Keratinocyte (primary cell): ENCODE results near the gene RLBP1. TPM values are rescaled to one million over a fixed set of nuclear protein-coding genes. Genes with fewer than 3 reads are reported as not detected.

Source experiments
- DNase-seq: peaks from one replicate; pipeline ENCODE4 v3.0.0-alpha.2; 2011; ENCODE audit warnings: low read depth, missing footprints, low spot score
- FAIRE-seq: peaks from 2 replicates; lab custom pipeline; 2011; peaks lifted over from hg19 to GRCh38; lab: Jason Lieb, UNC
- H2AFZ ChIP-seq: 2 replicates; pipeline ENCODE4 v1.6.0; 2012; ENCODE audit warnings: low read length, control low read depth, inconsistent platforms; ENCODE audit not compliant: control insufficient read depth
- H3K27ac ChIP-seq: 2 replicates; pipeline ENCODE4 v1.5.1; 2011; ENCODE audit warnings: low read length; ENCODE audit not compliant: control insufficient read depth, insufficient read depth
- H3K27me3 ChIP-seq: 3 replicates; pipeline ENCODE4 v1.6.0; 2011; ENCODE audit warnings: low read length; ENCODE audit not compliant: control insufficient read depth, insufficient read depth; ENCODE audit errors: extremely low read depth
- H3K36me3 ChIP-seq, 2 experiments: 2 replicates in 1 of 2; 3 replicates in 1 of 2; pipeline ENCODE4 v1.5.1; 2011; ENCODE audit warnings: low read length in 2 of 2, mild to moderate bottlenecking in 1 of 2; ENCODE audit not compliant: control insufficient read depth in 2 of 2, insufficient read depth in 2 of 2; ENCODE audit errors: extremely low read depth in 1 of 2
- H3K4me1 ChIP-seq: 3 replicates; pipeline ENCODE4 v1.5.1; 2011; ENCODE audit warnings: low read length; ENCODE audit not compliant: control insufficient read depth, insufficient read depth; ENCODE audit errors: extremely low read depth
- H3K4me2 ChIP-seq: 3 replicates; pipeline ENCODE4 v1.6.0; 2011; ENCODE audit warnings: low read depth, low read length; ENCODE audit not compliant: control insufficient read depth, insufficient read depth; ENCODE audit errors: extremely low read depth
- H3K4me3 ChIP-seq, 3 experiments: fragments of 200-600 bp in 1 of 3; sonication (generic) in 1 of 3; 2 replicates in 2 of 3; 3 replicates in 1 of 3; pipeline ENCODE4 v1.5.1; 2011 to 2016; ENCODE audit warnings: low read length in 3 of 3, mild to moderate bottlenecking in 3 of 3, control low read depth in 2 of 3, inconsistent platforms in 1 of 3, low read depth in 1 of 3, mixed read lengths in 1 of 3, mixed run types in 1 of 3, moderate library complexity in 1 of 3; ENCODE audit not compliant: control insufficient read depth in 2 of 3, insufficient read depth in 2 of 3; ENCODE audit errors: extremely low read depth in 1 of 3
- H3K79me2 ChIP-seq: 2 replicates; pipeline ENCODE4 v1.6.0; 2012; ENCODE audit warnings: low read length; ENCODE audit not compliant: control insufficient read depth, insufficient read depth
- H3K9ac ChIP-seq: 3 replicates; pipeline ENCODE4 v1.6.0; 2011; ENCODE audit warnings: low read length; ENCODE audit not compliant: control insufficient read depth, insufficient read depth; ENCODE audit errors: extremely low read depth
- H3K9me1 ChIP-seq: 3 replicates; pipeline ENCODE4 v1.6.0; 2011; ENCODE audit warnings: low read length; ENCODE audit not compliant: control insufficient read depth, insufficient read depth; ENCODE audit errors: extremely low read depth
- H3K9me3 ChIP-seq: 2 replicates; pipeline ENCODE4 v1.5.1; 2012; ENCODE audit warnings: low read depth, low read length; ENCODE audit not compliant: control insufficient read depth
- H4K20me1 ChIP-seq: 3 replicates; pipeline ENCODE4 v1.6.0; 2011; ENCODE audit warnings: low read length; ENCODE audit not compliant: control insufficient read depth, insufficient read depth; ENCODE audit errors: extremely low read depth
- CTCF ChIP-seq, 3 experiments: IDR thresholded peaks in 1 of 3; conservative IDR thresholded peaks in 1 of 3; optimal IDR thresholded peaks in 1 of 3; 2 replicates in 2 of 3; 3 replicates in 1 of 3; pipeline versions ENCODE3 to v1.5.1; 2011; ENCODE audit warnings: low read length in 3 of 3, mild to moderate bottlenecking in 3 of 3, moderate library complexity in 2 of 3, control low read depth in 1 of 3, inconsistent platforms in 1 of 3; ENCODE audit not compliant: insufficient read depth in 2 of 3; ENCODE audit errors: extremely low read depth in 1 of 3
- EZH2 ChIP-seq: IDR thresholded peaks from one replicate; pipeline ENCODE4 v1.6.1; 2012; ENCODE audit warnings: inconsistent platforms, mild to moderate bottlenecking, low read length, moderate library complexity
- dilution Hi-C: fragments of 300-500 bp; cut with MboI; formaldehyde crosslinking; loops from one replicate; pipeline ENCODE4 v1.7.0; 2020; ENCODE audit warnings: low sequenced_read_pairs; ENCODE audit not compliant: extremely low pct_ligation_motif_present
- polyA plus RNA-seq, 5 experiments: library from polyadenylated mRNA; depleted of rRNA in 3 of 5; stranded (reverse) in 3 of 5; stranded (forward) in 1 of 5; unstranded in 1 of 5; fragments of >200 nt; gene quantifications; 1 replicate in 1 of 5; 2 replicates in 3 of 5; 3 replicates in 1 of 5; pipeline versions ENCODE4 v1.2.1 to v1.2.3, GENCODE V29; 2011 to 2012; ENCODE audit warnings: missing spikeins in 2 of 5, low read depth in 1 of 5, low replicate concordance in 1 of 5

RLBP1 gene
- polyA plus RNA-seq, 1 donor (not counting 4 experiments of a cell fraction or from before 2014, with no cell fraction given), result not detected

DNA sequence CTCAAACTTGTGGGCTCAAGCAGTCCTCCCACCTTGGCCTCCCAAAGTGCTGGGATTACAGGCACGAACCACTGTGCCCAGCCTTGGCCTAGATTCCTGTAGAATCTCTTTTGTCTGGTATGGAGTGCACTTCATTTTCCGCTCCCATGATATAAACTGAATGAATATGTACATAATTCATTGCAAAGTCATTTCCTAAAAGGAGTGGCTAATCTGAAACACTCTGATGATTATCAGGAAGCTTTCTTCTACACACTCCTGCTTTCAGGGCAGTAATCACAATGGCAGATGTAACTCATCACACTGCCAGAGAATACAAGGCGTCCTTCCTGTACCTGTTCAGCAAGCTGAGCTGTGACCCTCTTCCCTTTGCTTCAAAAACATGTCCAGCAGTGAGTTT is 28.6 kb downstream of the RLBP1 start:
- peaks cover 12% of the 10 kb centered on the region for H3K4me1 ChIP-seq
- H3K4me3 ChIP-seq, result no peak overlapping the region
- dilution Hi-C loops, result loop anchor here (10.0 kb wide), 1 partner anchor 138 kb away; no protein-coding TSS in a partner anchor
- no peak overlapping the region for H3K27ac ChIP-seq
- no peaks in the 10 kb centered on the region for H4K20me1 ChIP-seq
- no peak for FAIRE-seq
- peaks cover 12 to 15% of the 10 kb centered on the region in 2 experiments for H3K36me3 ChIP-seq
- H3K4me2 ChIP-seq, result no peak overlapping the region
- peaks cover 2% of the 10 kb centered on the region for H3K9me1 ChIP-seq
- H3K79me2 ChIP-seq, result no peaks in the 10 kb centered on the region
- no peak overlapping the region for H3K9ac ChIP-seq
- TF ChIP-seq EZH2, result no peak
- no peak for TF ChIP-seq CTCF (optimal IDR thresholded peaks at IDR 0.05 in 1 of 3, IDR thresholded peaks at IDR 0.05 in 1 of 3, conservative IDR thresholded peaks at IDR 0.05 in 1 of 3; ENCODE audit: extremely low read depth in 1 of 3, insufficient read depth in 2 of 3, low read length in 3 of 3)
- H2AFZ ChIP-seq, result no peak overlapping the region
- no peaks in the 10 kb centered on the region for H3K27me3 ChIP-seq
- no peaks in the 10 kb centered on the region for H3K9me3 ChIP-seq
- DNase-seq, result no peak

DNA sequence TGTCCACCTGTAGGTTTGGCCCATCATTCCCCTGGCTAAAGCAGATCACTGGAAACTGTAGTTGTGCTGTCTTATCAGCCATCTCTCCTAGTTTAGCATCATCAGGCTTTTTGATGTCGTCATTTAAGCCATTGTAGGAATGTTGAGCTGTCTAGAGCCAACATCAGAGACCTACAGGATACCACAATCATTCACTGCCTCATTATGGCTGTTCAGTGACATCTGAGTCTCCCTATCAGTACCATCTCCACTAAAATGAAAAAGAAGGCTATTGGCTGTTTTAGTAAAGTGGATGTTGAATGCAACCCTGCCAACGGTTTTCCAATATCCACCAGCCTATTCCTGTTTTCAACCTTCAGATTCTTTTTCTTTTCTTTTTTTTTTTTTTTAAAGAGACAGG is 29.2 kb downstream of the RLBP1 start:
- H3K9ac ChIP-seq, result no peak overlapping the region
- H3K4me1 ChIP-seq, result peaks cover 5% of the 10 kb centered on the region
- peaks cover 13 to 17% of the 10 kb centered on the region in 2 experiments for H3K36me3 ChIP-seq
- no peaks in the 10 kb centered on the region for H3K9me1 ChIP-seq
- H3K27ac ChIP-seq, result no peak overlapping the region
- no peaks in the 10 kb centered on the region for H3K27me3 ChIP-seq
- H3K79me2 ChIP-seq, result no peaks in the 10 kb centered on the region
- no peak for TF ChIP-seq EZH2
- TF ChIP-seq CTCF (optimal IDR thresholded peaks at IDR 0.05 in 1 of 3, IDR thresholded peaks at IDR 0.05 in 1 of 3, conservative IDR thresholded peaks at IDR 0.05 in 1 of 3; ENCODE audit: extremely low read depth in 1 of 3, insufficient read depth in 2 of 3, low read length in 3 of 3), result no peak
- no peak overlapping the region for H3K4me2 ChIP-seq
- H4K20me1 ChIP-seq, result no peaks in the 10 kb centered on the region
- no peaks in the 10 kb centered on the region for H3K9me3 ChIP-seq
- no peak overlapping the region for H3K4me3 ChIP-seq
- DNase-seq (no peak), FAIRE-seq (no peak)
- no peak overlapping the region for H2AFZ ChIP-seq
- dilution Hi-C loops, result loop anchor here (10.0 kb wide), 1 partner anchor 137 kb away; no protein-coding TSS in a partner anchor
